ENCODE data around the gene CWC25. TPM values are rescaled to one million over a fixed set of nuclear protein-coding genes. Genes with fewer than 3 reads are reported as not detected.
A peak's percentile ranks its signal among the peaks of the same experiment; 100 is the strongest.

The CWC25 gene
- total and polyA plus RNA-seq, 2 of the 13 experiments (the other 11 are each of a cell fraction or from before 2014, with no cell fraction given), result 15.6 to 22.7 TPM

DNA sequence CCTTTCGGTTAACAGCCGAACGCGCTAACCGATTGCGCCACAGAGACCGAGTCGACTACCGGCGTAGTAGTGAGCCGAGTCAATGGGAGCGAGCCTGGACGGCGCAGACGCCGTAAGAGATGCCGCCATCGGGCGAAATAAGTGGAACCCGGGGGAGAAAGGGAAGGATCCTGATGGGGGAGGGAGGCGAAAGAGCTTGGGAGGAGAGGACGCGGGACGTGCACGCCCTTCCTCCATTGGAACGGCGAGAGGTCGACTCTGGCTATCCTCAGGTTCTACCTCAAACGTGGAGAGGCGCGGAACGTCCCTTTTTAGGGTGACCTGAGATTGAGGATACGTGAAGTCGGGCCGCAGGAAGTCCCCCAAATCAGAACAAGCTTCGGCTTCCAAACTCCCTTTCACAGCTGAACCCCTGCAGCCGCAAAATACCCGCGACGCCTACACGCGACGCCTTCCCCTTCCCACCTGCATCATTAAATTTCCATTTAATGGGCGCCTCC lies 73.3 kb downstream of the CWC25 start (continued):
- peak; percentile 25 for TF ChIP-seq JARID2 (CRISPR knock-in tag; IDR thresholded peaks at IDR 0.05; ENCODE audit: insufficient replicate concordance)
- TF ChIP-seq, protein P1, sequence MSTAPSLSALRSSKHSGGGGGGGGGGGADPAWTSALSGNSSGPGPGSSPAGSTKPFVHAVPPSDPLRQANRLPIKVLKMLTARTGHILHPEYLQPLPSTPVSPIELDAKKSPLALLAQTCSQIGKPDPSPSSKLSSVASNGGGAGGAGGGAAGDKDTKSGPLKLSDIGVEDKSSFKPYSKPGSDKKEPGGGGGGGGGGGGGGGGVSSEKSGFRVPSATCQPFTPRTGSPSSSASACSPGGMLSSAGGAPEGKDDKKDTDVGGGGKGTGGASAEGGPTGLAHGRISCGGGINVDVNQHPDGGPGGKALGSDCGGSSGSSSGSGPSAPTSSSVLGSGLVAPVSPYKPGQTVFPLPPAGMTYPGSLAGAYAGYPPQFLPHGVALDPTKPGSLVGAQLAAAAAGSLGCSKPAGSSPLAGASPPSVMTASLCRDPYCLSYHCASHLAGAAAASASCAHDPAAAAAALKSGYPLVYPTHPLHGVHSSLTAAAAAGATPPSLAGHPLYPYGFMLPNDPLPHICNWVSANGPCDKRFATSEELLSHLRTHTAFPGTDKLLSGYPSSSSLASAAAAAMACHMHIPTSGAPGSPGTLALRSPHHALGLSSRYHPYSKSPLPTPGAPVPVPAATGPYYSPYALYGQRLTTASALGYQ (CRISPR knock-in tag; IDR thresholded peaks at IDR 0.05), result 0 out of 2 replicates have a peak, but pooled peaks have one; percentile 44
- no peak for TF ChIP-seq NR2F6 (IDR thresholded peaks at IDR 0.05)
- TF ChIP-seq NR2F6 (CRISPR knock-in tag; IDR thresholded peaks at IDR 0.05), result peak; percentile 62; the same call in 1 of the 2 replicates
- TF ChIP-seq ZNF383 (CRISPR knock-in tag; IDR thresholded peaks at IDR 0.05; ENCODE audit: borderline replicate concordance), result peak; percentile 23; the same call in 1 of the 2 replicates
- TF ChIP-seq NCOA5 (CRISPR knock-in tag; IDR thresholded peaks at IDR 0.05), result no peak
- peak; percentile 20 for TF ChIP-seq ZNF160 (CRISPR knock-in tag; IDR thresholded peaks at IDR 0.05)
- 0 out of 4 replicates have a peak, but pooled peaks of 1 of the 2 experiments have one; percentile 33 for TF ChIP-seq KLF16 (CRISPR knock-in tag; IDR thresholded peaks at IDR 0.05)
- peak; percentile 36 for TF ChIP-seq PHF5A (CRISPR knock-in tag; IDR thresholded peaks at IDR 0.05; ENCODE audit: low read depth, unreplicated experiment)
- no peak for TF ChIP-seq PCBP2 (optimal IDR thresholded peaks at IDR 0.05; ENCODE audit: low read depth, low read length, poor library complexity, severe bottlenecking)
- TF ChIP-seq, protein P2, sequence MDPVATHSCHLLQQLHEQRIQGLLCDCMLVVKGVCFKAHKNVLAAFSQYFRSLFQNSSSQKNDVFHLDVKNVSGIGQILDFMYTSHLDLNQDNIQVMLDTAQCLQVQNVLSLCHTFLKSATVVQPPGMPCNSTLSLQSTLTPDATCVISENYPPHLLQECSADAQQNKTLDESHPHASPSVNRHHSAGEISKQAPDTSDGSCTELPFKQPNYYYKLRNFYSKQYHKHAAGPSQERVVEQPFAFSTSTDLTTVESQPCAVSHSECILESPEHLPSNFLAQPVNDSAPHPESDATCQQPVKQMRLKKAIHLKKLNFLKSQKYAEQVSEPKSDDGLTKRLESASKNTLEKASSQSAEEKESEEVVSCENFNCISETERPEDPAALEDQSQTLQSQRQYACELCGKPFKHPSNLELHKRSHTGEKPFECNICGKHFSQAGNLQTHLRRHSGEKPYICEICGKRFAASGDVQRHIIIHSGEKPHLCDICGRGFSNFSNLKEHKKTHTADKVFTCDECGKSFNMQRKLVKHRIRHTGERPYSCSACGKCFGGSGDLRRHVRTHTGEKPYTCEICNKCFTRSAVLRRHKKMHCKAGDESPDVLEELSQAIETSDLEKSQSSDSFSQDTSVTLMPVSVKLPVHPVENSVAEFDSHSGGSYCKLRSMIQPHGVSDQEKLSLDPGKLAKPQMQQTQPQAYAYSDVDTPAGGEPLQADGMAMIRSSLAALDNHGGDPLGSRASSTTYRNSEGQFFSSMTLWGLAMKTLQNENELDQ (CRISPR knock-in tag; IDR thresholded peaks at IDR 0.05; ENCODE audit: borderline replicate concordance), result 0 out of 2 replicates have a peak, but pooled peaks have one; percentile 19
- TF ChIP-seq ZNF317 (CRISPR knock-in tag; IDR thresholded peaks at IDR 0.05), result 0 out of 2 replicates have a peak, but pooled peaks have one; percentile 57
- TF ChIP-seq THAP11 (CRISPR knock-in tag; IDR thresholded peaks at IDR 0.05), result peak; percentile 77
- peak; percentile 4; the same call in 1 of the 2 replicates for TF ChIP-seq ZNF616 (CRISPR knock-in tag; IDR thresholded peaks at IDR 0.05; ENCODE audit: low read depth)
- peak; percentile 42; the same call in 1 of the 2 replicates for TF ChIP-seq ESRRA (CRISPR knock-in tag; IDR thresholded peaks at IDR 0.05; ENCODE audit: low read depth)
- TF ChIP-seq HNRNPH1 (optimal IDR thresholded peaks at IDR 0.05; ENCODE audit: low read depth, low read length), result peak; percentile 60
- TF ChIP-seq MAZ (IDR thresholded peaks at IDR 0.05; ENCODE audit: borderline replicate concordance, low read depth, low read length), result peak; percentile 49; the same call in 1 of the 2 replicates
- peak; percentile 31; the same call in 1 of the 2 replicates for TF ChIP-seq MAZ (CRISPR knock-in tag; IDR thresholded peaks at IDR 0.05; ENCODE audit: low read depth)
- TF ChIP-seq CREM (IDR thresholded peaks at IDR 0.05), result peak; percentile 1; the same call in 1 of the 2 replicates
- no peak for TF ChIP-seq CREM (CRISPR knock-in tag; IDR thresholded peaks at IDR 0.05)
- TF ChIP-seq SALL1 (CRISPR knock-in tag; IDR thresholded peaks at IDR 0.05), result peak; percentile 87
- peak; percentile 74; the same call in 1 of the 2 replicates for TF ChIP-seq ZBTB7B (CRISPR knock-in tag; IDR thresholded peaks at IDR 0.05)
- TF ChIP-seq, protein P3, sequence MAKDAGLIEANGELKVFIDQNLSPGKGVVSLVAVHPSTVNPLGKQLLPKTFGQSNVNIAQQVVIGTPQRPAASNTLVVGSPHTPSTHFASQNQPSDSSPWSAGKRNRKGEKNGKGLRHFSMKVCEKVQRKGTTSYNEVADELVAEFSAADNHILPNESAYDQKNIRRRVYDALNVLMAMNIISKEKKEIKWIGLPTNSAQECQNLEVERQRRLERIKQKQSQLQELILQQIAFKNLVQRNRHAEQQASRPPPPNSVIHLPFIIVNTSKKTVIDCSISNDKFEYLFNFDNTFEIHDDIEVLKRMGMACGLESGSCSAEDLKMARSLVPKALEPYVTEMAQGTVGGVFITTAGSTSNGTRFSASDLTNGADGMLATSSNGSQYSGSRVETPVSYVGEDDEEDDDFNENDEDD (CRISPR knock-in tag; IDR thresholded peaks at IDR 0.05; ENCODE audit: borderline replicate concordance), result peak; percentile 59; the same call in 1 of the 2 replicates
- TF ChIP-seq BORCS8-MEF2B (CRISPR knock-in tag; IDR thresholded peaks at IDR 0.05), result peak; percentile 85; the same call in 1 of the 2 replicates
- TF ChIP-seq ZFP36 (IDR thresholded peaks at IDR 0.05; ENCODE audit: borderline replicate concordance, low read depth, low read length, partially characterized antibody), result peak; percentile 48
- TF ChIP-seq MIER2 (CRISPR knock-in tag; IDR thresholded peaks at IDR 0.05), result peak; percentile 67; the same call in 1 of the 2 replicates
- peak; percentile 57 for TF ChIP-seq ZIK1 (CRISPR knock-in tag; IDR thresholded peaks at IDR 0.05; ENCODE audit: borderline replicate concordance, low read depth)

Data from HepG2 (cell line).